Neuronal stem cell (in vitro differentiated cells): ENCODE results near the gene CARD11.

Experiments
- DNase-seq: peaks from one replicate; pipeline ENCODE4 v3.0.0-alpha.2; 2013; ENCODE audit warnings: low spot score
- H2AFZ ChIP-seq: one replicate; pipeline ENCODE4 v1.6.1; 2013; ENCODE audit warnings: mild to moderate bottlenecking, low read length, inconsistent platforms
- H2AK5ac ChIP-seq: 2 replicates; pipeline ENCODE4 v1.6.1; 2013; ENCODE audit warnings: low read depth, mild to moderate bottlenecking, inconsistent platforms, low read length, moderate library complexity, mixed read lengths
- H2BK120ac ChIP-seq: 2 replicates; pipeline ENCODE4 v1.6.1; 2013; ENCODE audit warnings: low read depth, mild to moderate bottlenecking, inconsistent platforms, low read length, moderate library complexity, mixed read lengths
- H2BK12ac ChIP-seq: one replicate; pipeline ENCODE4 v1.6.1; 2013; ENCODE audit warnings: low read length, inconsistent platforms
- H2BK15ac ChIP-seq: 2 replicates; pipeline ENCODE4 v1.6.1; 2013; ENCODE audit warnings: mild to moderate bottlenecking, low read length, inconsistent platforms, mixed read lengths
- H2BK5ac ChIP-seq: one replicate; pipeline ENCODE4 v1.6.1; 2013; ENCODE audit warnings: inconsistent platforms, mild to moderate bottlenecking, low read length, moderate library complexity
- H3K14ac ChIP-seq: one replicate; pipeline ENCODE4 v1.6.1; 2013; ENCODE audit warnings: low read length, inconsistent platforms
- H3K18ac ChIP-seq: 2 replicates; pipeline ENCODE4 v1.6.1; 2013; ENCODE audit warnings: low read length, inconsistent platforms
- H3K23ac ChIP-seq: 2 replicates; pipeline ENCODE4 v1.6.1; 2013; ENCODE audit warnings: low read depth, mild to moderate bottlenecking, mixed read lengths, low read length, inconsistent platforms; ENCODE audit not compliant: poor library complexity
- H3K27ac ChIP-seq: replicated peaks from 3 replicates; pipeline ENCODE4 v1.5.1; 2013; ENCODE audit warnings: low read length, inconsistent platforms
- H3K27me3 ChIP-seq, 3 experiments: 2 replicates each; pipeline ENCODE4 v1.6.1; 2013; ENCODE audit warnings: low read length in 3 of 3, mild to moderate bottlenecking in 2 of 3, inconsistent platforms in 1 of 3, low read depth in 1 of 3, mixed read lengths in 1 of 3, moderate library complexity in 1 of 3; ENCODE audit not compliant: control insufficient read depth in 3 of 3, insufficient read depth in 3 of 3
- H3K36me3 ChIP-seq, 2 donors: replicated peaks in 1 of 2; 2 replicates each; pipeline ENCODE4 v1.6.1; 2013; ENCODE audit warnings: low read length in 2 of 2; ENCODE audit not compliant: control insufficient read depth in 2 of 2, insufficient read depth in 2 of 2
- H3K4ac ChIP-seq: 2 replicates; pipeline ENCODE4 v1.6.1; 2013; ENCODE audit warnings: inconsistent platforms, mild to moderate bottlenecking, low read length, moderate library complexity
- H3K4me1 ChIP-seq, 2 donors: 1 replicate in 1 of 2; 2 replicates in 1 of 2; pipeline ENCODE4 v1.6.1; 2013; ENCODE audit warnings: low read length in 2 of 2, low read depth in 1 of 2; ENCODE audit not compliant: control insufficient read depth in 2 of 2, insufficient read depth in 1 of 2
- H3K4me2 ChIP-seq: one replicate; pipeline ENCODE4 v1.6.1; 2013; ENCODE audit warnings: mild to moderate bottlenecking, low read length, inconsistent platforms; ENCODE audit not compliant: insufficient read depth, poor library complexity, severe bottlenecking
- H3K4me3 ChIP-seq, 2 donors: 2 replicates each; pipeline ENCODE4 v1.5.1; 2013; ENCODE audit warnings: low read length in 2 of 2, mild to moderate bottlenecking in 2 of 2, inconsistent platforms in 1 of 2, moderate library complexity in 1 of 2
- H3K79me1 ChIP-seq: one replicate; pipeline ENCODE4 v1.6.1; 2013; ENCODE audit warnings: low read depth, mild to moderate bottlenecking, inconsistent platforms, low read length, moderate library complexity
- H3K9ac ChIP-seq: one replicate; pipeline ENCODE4 v1.6.1; 2013; ENCODE audit warnings: mild to moderate bottlenecking, low read depth, low read length, inconsistent platforms; ENCODE audit not compliant: poor library complexity
- H3K9me3 ChIP-seq, 2 donors: replicated peaks in 1 of 2; 2 replicates each; pipeline versions ENCODE3 to v1.6.1; 2013; ENCODE audit warnings: low read length in 2 of 2, mild to moderate bottlenecking in 2 of 2, inconsistent platforms in 1 of 2, low read depth in 1 of 2, mixed read lengths in 1 of 2, moderate library complexity in 1 of 2; ENCODE audit not compliant: control insufficient read depth in 2 of 2, insufficient read depth in 1 of 2
- H4K8ac ChIP-seq: one replicate; pipeline ENCODE4 v1.6.1; 2013; ENCODE audit warnings: low read depth, mild to moderate bottlenecking, inconsistent platforms, low read length, moderate library complexity
- H4K91ac ChIP-seq: one replicate; pipeline ENCODE4 v1.6.1; 2013; ENCODE audit warnings: low read length, low read depth, mild to moderate bottlenecking, inconsistent platforms; ENCODE audit not compliant: poor library complexity
- WGBS, 2 donors: extraction: QIAGEN DNeasy Blood & Tissue Kit; methylation state at CpG; one replicate each; pipeline ENCODE4 v1.1.7; 2013; ENCODE audit warnings: missing lambda C conversion rate in 2 of 2, mixed read lengths in 1 of 2; ENCODE audit not compliant: insufficient read length in 2 of 2, insufficient replicate concordance in 1 of 2; ENCODE audit errors: extremely low coverage in 2 of 2; 5-methylcytosine and 5-hydroxymethylcytosine counted together

The CARD11 gene

DNA sequence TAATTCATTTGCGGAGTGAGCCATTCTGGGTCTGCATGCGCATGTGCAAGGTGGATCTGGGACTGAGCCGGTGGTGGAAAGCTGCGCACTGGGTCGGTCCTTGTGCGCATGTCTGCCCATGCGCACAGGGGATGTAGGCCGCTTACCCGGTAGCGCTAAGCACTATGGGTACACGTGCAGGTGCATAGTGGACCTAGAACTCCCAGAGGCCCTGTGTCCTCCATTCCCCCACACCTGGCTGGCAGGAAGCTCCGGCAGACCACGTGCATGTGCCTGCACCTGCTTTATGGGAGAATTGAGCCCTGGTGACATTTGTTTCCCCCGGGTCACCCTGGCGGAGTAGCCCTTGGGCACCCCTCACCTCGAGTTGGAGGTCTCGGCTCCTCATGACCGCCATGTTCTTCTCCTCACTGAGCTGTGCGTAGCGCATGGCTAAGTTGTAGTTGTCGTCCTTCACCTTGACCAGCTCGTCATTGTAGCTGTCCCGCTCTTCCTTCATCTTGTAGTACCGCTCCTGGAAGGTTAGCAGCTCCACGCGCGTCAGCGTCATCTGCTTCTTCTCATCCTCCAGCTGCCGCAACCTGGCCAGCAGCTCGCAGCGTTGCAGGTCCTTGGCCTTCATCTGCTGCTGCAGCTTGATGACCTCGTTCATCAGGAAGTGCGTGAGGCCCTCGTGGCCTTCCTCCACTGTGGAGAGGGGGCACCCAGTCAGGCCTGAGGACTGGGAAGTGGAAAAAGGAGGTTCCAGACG, 99.6 kb downstream of the CARD11 start:
- H4K8ac ChIP-seq = no peak overlapping the region
- no peak overlapping the region for H3K23ac ChIP-seq
- no peak overlapping the region for H3K9ac ChIP-seq
- H2BK12ac ChIP-seq = no peak overlapping the region
- no peak for DNase-seq
- peaks cover 0 to 3% of the 10 kb centered on the region in 2 donors for H3K4me1 ChIP-seq
- H2BK15ac ChIP-seq = no peak overlapping the region
- H3K14ac ChIP-seq = peak overlapping the region; percentile 4
- peaks cover 0 to 3% of the 10 kb centered on the region in 2 donors for H3K9me3 ChIP-seq
- no CpG with 5 or more reads among the region's 35 CpGs for WGBS, 2 donors
- no peak overlapping the region for H2AK5ac ChIP-seq
- peak overlapping the region; percentile 40 for H4K91ac ChIP-seq
- no peaks in the 10 kb centered on the region for H3K79me1 ChIP-seq
- no peak overlapping the region for H3K4me3 ChIP-seq
- H2BK120ac ChIP-seq = no peak overlapping the region
- peak overlapping the region; percentile 56 for H3K18ac ChIP-seq
- H2AFZ ChIP-seq = no peak overlapping the region
- H3K36me3 ChIP-seq = no peaks in the 10 kb centered on the region
- peaks cover 0 to 13% (median 0%) of the 10 kb centered on the region in 3 experiments for H3K27me3 ChIP-seq
- H3K4ac ChIP-seq = no peak overlapping the region
- H3K27ac ChIP-seq = no peak overlapping the region
- H2BK5ac ChIP-seq = no peak overlapping the region
- no peak overlapping the region for H3K4me2 ChIP-seq

DNA sequence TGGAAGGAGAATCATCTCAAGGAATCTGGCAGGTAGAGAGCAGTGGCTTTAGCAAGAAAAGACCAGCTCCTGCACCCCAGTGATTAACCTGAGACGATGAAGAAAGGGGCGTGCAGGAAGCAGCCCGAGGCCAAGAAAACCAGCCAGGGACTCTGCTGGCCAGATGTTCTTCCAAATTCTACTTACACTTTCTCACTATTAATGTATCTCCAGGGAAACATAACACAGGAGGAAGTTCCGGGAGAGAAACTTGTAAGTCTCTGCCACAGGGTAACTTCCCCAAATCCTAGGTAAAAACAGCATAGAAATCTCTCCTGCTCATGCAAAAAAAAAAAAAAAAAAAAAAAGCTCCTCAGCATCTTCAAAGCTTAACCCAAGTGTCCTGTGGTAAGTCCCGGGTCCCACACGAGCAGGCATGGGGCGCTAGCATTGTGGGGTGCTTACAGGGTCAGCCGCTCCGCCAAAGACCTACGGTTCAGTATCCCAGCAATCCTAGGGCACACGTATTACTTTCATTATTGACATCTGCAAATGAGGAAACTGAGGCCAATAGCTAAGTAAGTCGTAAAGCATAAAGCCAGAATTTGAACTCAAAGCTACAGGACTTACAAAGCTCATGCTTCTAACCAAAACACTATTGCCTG, 102.3 kb downstream of the CARD11 start:
- no CpG with 5 or more reads among the region's 12 CpGs for WGBS, 2 donors
- no peak for DNase-seq
- H2AK5ac ChIP-seq = no peak overlapping the region

DNA sequence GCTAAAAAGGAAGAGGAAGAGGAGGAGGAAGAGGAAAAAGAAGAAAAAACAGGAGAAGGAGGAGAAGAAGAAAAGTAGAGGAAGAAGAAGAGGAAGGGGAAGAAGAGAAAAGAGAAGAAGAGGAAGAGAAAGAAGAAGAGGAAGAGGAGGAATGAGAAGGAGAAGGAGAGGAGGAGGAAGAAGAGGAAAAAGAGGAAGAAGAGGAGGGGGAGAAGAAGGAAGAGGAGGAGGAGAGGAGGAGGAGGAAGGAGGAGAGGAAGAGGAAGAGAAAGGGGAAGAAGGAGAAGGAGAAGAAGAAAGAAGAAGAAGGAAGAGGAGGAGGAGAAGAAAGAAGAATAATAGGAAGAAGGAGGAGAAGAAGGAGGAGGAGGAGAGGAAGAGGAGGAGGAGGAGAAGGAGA, 103.2 kb downstream of the CARD11 start:
- peaks cover 0 to 21% (median 0%) of the 10 kb centered on the region in 3 experiments for H3K27me3 ChIP-seq
- H3K4ac ChIP-seq = no peak overlapping the region
- no peak overlapping the region for H3K9ac ChIP-seq
- H3K79me1 ChIP-seq = no peaks in the 10 kb centered on the region
- H2BK5ac ChIP-seq = no peak overlapping the region
- H3K14ac ChIP-seq = no peak overlapping the region
- no peak overlapping the region for H3K4me2 ChIP-seq
- H3K27ac ChIP-seq = no peak overlapping the region
- no peak overlapping the region for H4K8ac ChIP-seq
- H3K18ac ChIP-seq = no peak overlapping the region
- no peak overlapping the region for H2AK5ac ChIP-seq
- H2BK15ac ChIP-seq = no peak overlapping the region
- H3K9me3 ChIP-seq = peaks cover 0 to 3% of the 10 kb centered on the region in 2 donors
- no peak overlapping the region for H3K23ac ChIP-seq
- H2BK120ac ChIP-seq = no peak overlapping the region
- H2AFZ ChIP-seq = no peak overlapping the region
- H4K91ac ChIP-seq = no peak overlapping the region
- peaks cover 0 to 4% of the 10 kb centered on the region in 2 donors for H3K4me1 ChIP-seq
- H3K36me3 ChIP-seq = no peaks in the 10 kb centered on the region
- H3K4me3 ChIP-seq = no peak overlapping the region
- DNase-seq = no peak
- H2BK12ac ChIP-seq = no peak overlapping the region

More for the DNA sequence above, 102.3 kb downstream of the CARD11 start:
- H2BK15ac ChIP-seq = no peak overlapping the region
- peaks cover 0 to 3% of the 10 kb centered on the region in 2 donors for H3K9me3 ChIP-seq
- peaks cover 0 to 24% (median 0%) of the 10 kb centered on the region in 3 experiments for H3K27me3 ChIP-seq
- no peak overlapping the region for H2BK120ac ChIP-seq
- no peaks in the 10 kb centered on the region for H3K79me1 ChIP-seq
- no peak overlapping the region for H3K23ac ChIP-seq
- H4K8ac ChIP-seq = no peak overlapping the region
- H3K18ac ChIP-seq = no peak overlapping the region
- H2BK12ac ChIP-seq = no peak overlapping the region
- no peak overlapping the region for H3K9ac ChIP-seq
- H2AFZ ChIP-seq = no peak overlapping the region
- no peak overlapping the region for H3K14ac ChIP-seq
- H4K91ac ChIP-seq = no peak overlapping the region
- no peak overlapping the region for H2BK5ac ChIP-seq
- H3K4ac ChIP-seq = no peak overlapping the region
- no peak overlapping the region for H3K27ac ChIP-seq
- no peak overlapping the region for H3K4me2 ChIP-seq
- no peak overlapping the region for H3K4me3 ChIP-seq
- peaks cover 0 to 4% of the 10 kb centered on the region in 2 donors for H3K4me1 ChIP-seq
- H3K36me3 ChIP-seq = no peaks in the 10 kb centered on the region

DNA sequence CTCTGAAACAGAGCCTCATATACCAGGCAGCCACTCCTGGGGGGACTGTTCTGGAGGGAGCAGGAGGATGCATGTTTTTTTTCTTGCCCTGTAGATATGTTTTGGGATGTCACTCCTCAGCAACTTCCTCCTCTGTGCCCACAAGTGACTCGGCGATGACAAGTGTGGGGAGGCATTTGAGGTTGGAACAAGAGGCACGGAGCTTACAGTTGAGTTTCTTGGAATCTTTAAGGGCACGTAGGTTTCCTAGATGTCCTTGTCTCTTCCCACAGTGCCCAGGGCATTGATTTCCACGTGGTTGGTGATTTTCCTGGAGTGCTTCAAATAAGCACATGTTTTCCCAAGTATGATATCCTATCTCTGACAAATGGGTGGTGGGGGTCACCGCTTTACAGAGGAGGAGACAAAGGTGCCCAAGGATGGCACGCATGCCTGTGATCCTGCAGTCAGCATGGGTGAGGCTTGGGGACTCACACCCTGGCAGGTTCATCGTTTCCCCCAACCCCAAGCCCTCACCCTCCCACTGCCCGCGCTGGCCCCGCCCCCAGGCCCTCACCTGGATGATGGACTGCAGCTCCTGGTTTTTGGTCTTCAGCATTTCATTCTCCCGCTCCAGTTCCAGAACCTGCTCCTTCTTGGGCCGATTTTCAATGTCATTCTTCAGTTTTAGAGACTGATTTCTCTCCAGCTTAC, 104.3 kb downstream of the CARD11 start:
- no peak overlapping the region for H3K9ac ChIP-seq
- no peak overlapping the region for H3K27ac ChIP-seq
- H2BK120ac ChIP-seq = no peak overlapping the region
- DNase-seq = no peak
- H4K8ac ChIP-seq = no peak overlapping the region
- H3K27me3 ChIP-seq = peaks cover 0 to 21% (median 0%) of the 10 kb centered on the region in 3 experiments
- H2BK12ac ChIP-seq = no peak overlapping the region
- no peak overlapping the region for H2BK5ac ChIP-seq
- no peak overlapping the region for H3K4me3 ChIP-seq
- H3K23ac ChIP-seq = no peak overlapping the region
- H3K14ac ChIP-seq = no peak overlapping the region
- H3K4me2 ChIP-seq = no peak overlapping the region
- no peak overlapping the region for H4K91ac ChIP-seq
- H3K36me3 ChIP-seq = no peaks in the 10 kb centered on the region
- H3K9me3 ChIP-seq = peaks cover 0 to 3% of the 10 kb centered on the region in 2 donors
- no peak overlapping the region for H2AK5ac ChIP-seq
- H3K79me1 ChIP-seq = no peaks in the 10 kb centered on the region
- H2AFZ ChIP-seq = no peak overlapping the region
- no peak overlapping the region for H2BK15ac ChIP-seq
- no CpG with 5 or more reads among the region's 13 CpGs for WGBS, 2 donors
- no peak overlapping the region for H3K18ac ChIP-seq
- peaks cover 0 to 2% of the 10 kb centered on the region in 2 donors for H3K4me1 ChIP-seq
- H3K4ac ChIP-seq = no peak overlapping the region
